Measurements from ENCODE around the gene PSMD5. TPM values are rescaled to one million over a fixed set of nuclear protein-coding genes. Genes with fewer than 3 reads are reported as not detected.

PSMD5 gene
- total and polyA plus RNA-seq, 2 of the 4 experiments (the other 2 are of a cell fraction), result 25.6 to 26.1 TPM

DNA sequence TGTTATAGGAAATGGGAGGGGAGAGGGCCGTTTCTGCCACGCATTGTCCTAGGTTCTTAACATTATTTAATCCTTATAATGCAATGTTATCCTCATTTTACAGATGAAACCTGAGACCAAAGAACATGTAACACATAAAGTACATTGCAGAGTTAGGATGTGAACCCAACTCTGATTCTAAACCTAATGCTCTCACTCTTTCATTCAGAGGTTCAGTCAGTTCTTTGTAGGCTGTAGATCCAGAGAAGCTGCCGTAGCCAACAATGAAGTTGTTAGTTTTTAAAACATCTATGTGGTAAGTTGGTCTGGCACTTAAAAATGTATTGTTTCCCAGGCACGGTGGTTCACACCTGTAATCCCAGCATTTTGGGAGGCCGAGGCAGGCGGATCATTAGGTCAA is 10.5 kb upstream of the PSMD5 start:
- Histone ChIP-seq H3K27ac (ENCODE audit: insufficient read depth, low read length) (no peak overlapping the region), H3K56ac (ENCODE audit: extremely low read depth, insufficient read depth, low read length) (no peak overlapping the region), H2BK15ac (ENCODE audit: low read depth, low read length) (no peak overlapping the region), H2BK120ac (ENCODE audit: low read depth, low read length) (no peak overlapping the region), H3K4me2 (ENCODE audit: low read depth, low read length) (no peak overlapping the region), H4K20me1 (ENCODE audit: insufficient read depth, low read length) (no peaks in the 10 kb centered on the region), H4K91ac (ENCODE audit: insufficient read depth, low read depth, low read length) (no peak overlapping the region), H3K9ac (ENCODE audit: low read depth, low read length) (no peak overlapping the region), H4K8ac (ENCODE audit: low read depth in 2 of 2, low read length in 2 of 2) (no peak overlapping the region), H3K79me1 (ENCODE audit: low read depth in 1 of 2, low read length in 2 of 2) (no peaks in the 10 kb centered on the region), H3K18ac (ENCODE audit: low read depth, low read length) (no peak overlapping the region), H2BK20ac (ENCODE audit: low read depth, low read length) (no peak overlapping the region), H3K4me3 (ENCODE audit: insufficient read depth, low read depth, low read length) (no peak overlapping the region), H3K9me1 (ENCODE audit: insufficient read depth, low read length) (no peaks in the 10 kb centered on the region; the same call in 1 of the 2 replicates), H4K5ac (ENCODE audit: low read depth, low read length) (no peak overlapping the region), H2AK9ac (replicated peaks; ENCODE audit: low read depth, low read length, poor library complexity) (no peak overlapping the region), H2AK5ac (ENCODE audit: low read depth, low read length) (no peak overlapping the region), H3K9me3 (ENCODE audit: control insufficient read depth, insufficient read depth, low read length) (no peaks in the 10 kb centered on the region), H2BK5ac (ENCODE audit: low read depth, low read length, poor library complexity, severe bottlenecking) (no peak overlapping the region), H3K36me3 (ENCODE audit: control insufficient read depth, insufficient read depth, low read length) (peaks cover 13% of the 10 kb centered on the region), H3K4ac (ENCODE audit: low read depth, low read length) (no peak overlapping the region), H3K14ac (replicated peaks; ENCODE audit: low read depth, low read length) (no peak overlapping the region), H3K23ac (ENCODE audit: low read depth, low read length) (no peak overlapping the region), H3K27me3 (ENCODE audit: control insufficient read depth, insufficient read depth, low read length) (no peaks in the 10 kb centered on the region), H3K4me1 (ENCODE audit: control insufficient read depth, insufficient read depth, low read length) (no peaks in the 10 kb centered on the region), H2AFZ (replicated peaks; ENCODE audit: low read length, poor library complexity) (no peak overlapping the region)
- ATAC-seq (ENCODE audit: low read depth), result no peak
- POLR2A ChIA-PET (ENCODE audit: unreplicated experiment), result no interaction called here
- intact Hi-C loops (cut with micrococcal nuclease) (no loop called here), dilution Hi-C loops (cut with HindIII; ENCODE audit: low sequenced_read_pairs, unreplicated experiment) (no loop called here), in situ Hi-C loops (cut with MboI; ENCODE audit: low sequenced_read_pairs) (no loop called here)
- CTCF ChIA-PET, result no interaction called here
- TF ChIP-seq CTCF (conservative IDR thresholded peaks at IDR 0.05; ENCODE audit: low read depth, low read length), result no peak
- TF ChIP-seq BHLHE40 (IDR thresholded peaks at IDR 0.05; ENCODE audit: low read depth, low read length), result no peak
- TF ChIP-seq RFX5 (IDR thresholded peaks at IDR 0.05; ENCODE audit: low read depth, low read length), result no peak
- TF ChIP-seq SMC3 (IDR thresholded peaks at IDR 0.05; ENCODE audit: low read depth, low read length), result no peak
- TF ChIP-seq RAD21 (IDR thresholded peaks at IDR 0.05; ENCODE audit: low read length), result no peak
- no peak for TF ChIP-seq CEBPB (IDR thresholded peaks at IDR 0.05; ENCODE audit: low read depth, low read length)
- TF ChIP-seq, protein P1, sequence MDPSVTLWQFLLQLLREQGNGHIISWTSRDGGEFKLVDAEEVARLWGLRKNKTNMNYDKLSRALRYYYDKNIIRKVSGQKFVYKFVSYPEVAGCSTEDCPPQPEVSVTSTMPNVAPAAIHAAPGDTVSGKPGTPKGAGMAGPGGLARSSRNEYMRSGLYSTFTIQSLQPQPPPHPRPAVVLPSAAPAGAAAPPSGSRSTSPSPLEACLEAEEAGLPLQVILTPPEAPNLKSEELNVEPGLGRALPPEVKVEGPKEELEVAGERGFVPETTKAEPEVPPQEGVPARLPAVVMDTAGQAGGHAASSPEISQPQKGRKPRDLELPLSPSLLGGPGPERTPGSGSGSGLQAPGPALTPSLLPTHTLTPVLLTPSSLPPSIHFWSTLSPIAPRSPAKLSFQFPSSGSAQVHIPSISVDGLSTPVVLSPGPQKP (IDR thresholded peaks at IDR 0.05; ENCODE audit: borderline replicate concordance, low read depth, low read length), result no peak
- TF ChIP-seq FOS (IDR thresholded peaks at IDR 0.05; ENCODE audit: low read depth, low read length), result no peak
- no peak for TF ChIP-seq POLR2A (IDR thresholded peaks at IDR 0.05; ENCODE audit: low read depth, low read length)
- 80% methylated on average over 1 of the region's 6 CpGs; no CpG with 5 or more reads in 1 of the 2 experiments for WGBS, 2 experiments (ENCODE audit: extremely low coverage in 2 of 2, insufficient read length in 1 of 2)
- no peak for DNase-seq
- BruUV-seq (replicated peaks), result no TSS peak

Measured in IMR-90 (cell line).